ENCODE measurements around the gene NBEAL2.

The NBEAL2 gene

DNA sequence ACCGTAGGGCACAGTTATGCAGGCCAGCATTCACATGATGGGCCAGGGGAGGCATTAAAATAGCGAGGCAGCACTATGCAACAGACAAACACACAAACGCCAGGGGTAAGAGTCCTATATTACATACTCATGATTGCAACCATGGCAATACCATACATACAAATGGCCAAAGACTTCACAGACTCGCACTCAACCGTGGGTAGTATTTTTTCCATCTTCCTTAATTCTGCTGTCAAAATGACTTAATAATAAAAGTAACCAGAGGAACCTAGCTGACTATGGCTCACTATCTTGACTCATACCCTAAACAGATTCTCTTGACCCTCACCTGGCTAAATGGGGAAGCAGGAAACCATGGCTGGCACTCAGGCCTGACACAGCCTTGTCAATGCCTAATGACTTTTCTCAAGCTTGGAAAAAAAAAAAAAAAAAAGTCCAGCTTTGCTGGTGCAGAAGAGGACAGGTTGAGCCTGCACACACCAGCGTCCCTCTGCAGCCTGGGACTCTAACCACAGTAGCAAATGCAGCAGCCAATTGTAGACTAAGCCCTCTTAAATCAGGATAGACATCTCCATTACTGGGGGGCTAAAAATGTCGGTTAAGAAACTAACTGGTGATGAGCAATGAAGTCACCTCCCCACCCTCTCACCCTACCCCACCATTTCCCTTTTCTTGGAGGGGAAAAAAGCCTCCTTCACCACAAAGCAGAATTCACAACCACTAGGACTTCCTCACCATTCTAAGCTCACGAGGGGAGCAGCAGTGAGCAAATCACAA, 26.0 kb upstream of the NBEAL2 start:
- ChIA-PET CTCF (interaction anchor here (1.4 to 3.6 kb wide), 3 partner anchors 16 to 18 kb away, joined by 5 to 21 read pairs (median 9); no protein-coding TSS in a partner anchor), POLR2A (no interaction called here)
- no peak overlapping the region for H3K4me3 ChIP-seq (ENCODE audit: low read depth, low read length)
- TF ChIP-seq, protein P1, sequence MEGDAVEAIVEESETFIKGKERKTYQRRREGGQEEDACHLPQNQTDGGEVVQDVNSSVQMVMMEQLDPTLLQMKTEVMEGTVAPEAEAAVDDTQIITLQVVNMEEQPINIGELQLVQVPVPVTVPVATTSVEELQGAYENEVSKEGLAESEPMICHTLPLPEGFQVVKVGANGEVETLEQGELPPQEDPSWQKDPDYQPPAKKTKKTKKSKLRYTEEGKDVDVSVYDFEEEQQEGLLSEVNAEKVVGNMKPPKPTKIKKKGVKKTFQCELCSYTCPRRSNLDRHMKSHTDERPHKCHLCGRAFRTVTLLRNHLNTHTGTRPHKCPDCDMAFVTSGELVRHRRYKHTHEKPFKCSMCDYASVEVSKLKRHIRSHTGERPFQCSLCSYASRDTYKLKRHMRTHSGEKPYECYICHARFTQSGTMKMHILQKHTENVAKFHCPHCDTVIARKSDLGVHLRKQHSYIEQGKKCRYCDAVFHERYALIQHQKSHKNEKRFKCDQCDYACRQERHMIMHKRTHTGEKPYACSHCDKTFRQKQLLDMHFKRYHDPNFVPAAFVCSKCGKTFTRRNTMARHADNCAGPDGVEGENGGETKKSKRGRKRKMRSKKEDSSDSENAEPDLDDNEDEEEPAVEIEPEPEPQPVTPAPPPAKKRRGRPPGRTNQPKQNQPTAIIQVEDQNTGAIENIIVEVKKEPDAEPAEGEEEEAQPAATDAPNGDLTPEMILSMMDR (IDR thresholded peaks at IDR 0.05; ENCODE audit: insufficient read depth, low read length, missing control alignments), result no peak
- DNase-seq (ENCODE audit: low read depth, low spot score), result no peak

DNA sequence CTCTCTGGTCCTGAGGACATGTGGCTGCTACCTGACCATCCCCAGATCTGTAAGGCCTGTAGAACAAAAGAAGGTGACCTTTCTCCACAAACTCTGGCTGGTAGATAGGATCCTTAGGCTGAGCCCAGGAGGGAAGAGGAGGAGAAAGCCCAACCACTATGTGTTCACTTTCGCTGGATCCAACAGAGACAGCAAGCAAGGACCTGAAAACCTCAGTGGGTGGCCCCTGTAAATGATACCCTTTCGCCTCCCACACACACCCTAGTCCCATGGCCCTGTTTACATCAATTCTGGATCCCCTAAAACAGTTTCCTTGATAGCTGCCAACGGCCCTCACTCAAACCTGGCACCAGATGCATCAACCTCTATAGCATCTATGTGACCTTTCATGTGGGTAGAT, 25.3 kb upstream of the NBEAL2 start:
- no peak for DNase-seq (ENCODE audit: low read depth, low spot score)
- no peak overlapping the region for H3K4me3 ChIP-seq (ENCODE audit: low read depth, low read length)
- TF ChIP-seq, protein P1 (IDR thresholded peaks at IDR 0.05; ENCODE audit: insufficient read depth, low read length, missing control alignments), result no peak
- POLR2A ChIA-PET, result no interaction called here
- CTCF ChIA-PET, result interaction anchor here (1.4 to 1.5 kb wide), 2 partner anchors 16 to 18 kb away, joined by 5 to 9 read pairs; no protein-coding TSS in a partner anchor

DNA sequence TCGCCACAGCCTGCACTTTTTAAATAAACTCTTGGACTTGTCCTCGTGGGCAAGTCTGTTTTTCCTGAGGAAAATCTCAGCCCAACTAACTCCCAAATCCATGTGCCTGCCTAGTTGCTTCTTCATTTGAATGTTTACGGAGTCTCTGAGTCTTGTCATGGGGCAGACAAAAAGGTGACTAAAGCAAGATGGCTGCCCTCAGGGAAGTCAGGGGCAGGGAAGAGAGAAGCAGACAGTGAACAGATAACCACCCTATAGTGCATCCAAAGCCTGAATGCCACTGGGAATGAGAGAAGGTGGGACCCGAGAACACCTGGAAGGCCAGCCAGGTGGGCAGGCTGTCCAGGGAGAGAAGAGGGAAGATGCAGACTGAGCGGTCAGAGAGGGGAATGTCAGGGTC, 24.3 kb upstream of the NBEAL2 start:
- CTCF ChIA-PET, result interaction anchor here (1.3 kb wide), 1 partner anchor 33 kb away, joined by 3 read pairs; no protein-coding TSS in a partner anchor
- no peak for DNase-seq (ENCODE audit: low read depth, low spot score)
- no peak overlapping the region for H3K4me3 ChIP-seq (ENCODE audit: low read depth, low read length)
- POLR2A ChIA-PET, result no interaction called here
- TF ChIP-seq, protein P1 (IDR thresholded peaks at IDR 0.05; ENCODE audit: insufficient read depth, low read length, missing control alignments), result no peak

DNA sequence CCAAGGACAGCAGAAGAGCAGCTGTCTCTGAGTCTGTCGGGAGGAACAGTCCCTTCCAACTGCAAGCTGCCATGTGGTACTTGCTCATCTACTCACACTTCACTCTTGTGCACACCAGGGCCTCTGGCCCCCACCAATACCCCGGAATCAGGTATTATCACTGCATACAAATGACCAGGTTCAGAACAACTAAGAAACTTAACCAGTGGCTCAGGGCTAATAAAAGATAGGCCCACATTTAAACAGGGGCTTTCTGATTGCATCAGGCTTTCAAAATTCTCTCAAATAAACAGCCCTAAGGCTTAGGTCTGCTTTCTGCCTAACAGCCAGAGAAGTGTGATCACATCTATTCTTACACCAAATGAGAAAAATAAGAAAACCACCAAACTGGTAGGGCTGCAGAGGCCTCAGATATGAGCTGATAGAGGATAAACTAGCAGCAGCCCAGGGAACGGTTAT, 23.6 kb upstream of the NBEAL2 start:
- POLR2A ChIA-PET, result no interaction called here
- no peak for DNase-seq (ENCODE audit: low read depth, low spot score)
- CTCF ChIA-PET, result interaction anchor here (1.1 to 5.0 kb wide), 4 partner anchors 14 to 33 kb away, joined by 3 to 26 read pairs (median 5); no protein-coding TSS in a partner anchor
- TF ChIP-seq, protein P1 (IDR thresholded peaks at IDR 0.05; ENCODE audit: insufficient read depth, low read length, missing control alignments), result no peak
- H3K4me3 ChIP-seq (ENCODE audit: low read depth, low read length), result no peak overlapping the region

DNA sequence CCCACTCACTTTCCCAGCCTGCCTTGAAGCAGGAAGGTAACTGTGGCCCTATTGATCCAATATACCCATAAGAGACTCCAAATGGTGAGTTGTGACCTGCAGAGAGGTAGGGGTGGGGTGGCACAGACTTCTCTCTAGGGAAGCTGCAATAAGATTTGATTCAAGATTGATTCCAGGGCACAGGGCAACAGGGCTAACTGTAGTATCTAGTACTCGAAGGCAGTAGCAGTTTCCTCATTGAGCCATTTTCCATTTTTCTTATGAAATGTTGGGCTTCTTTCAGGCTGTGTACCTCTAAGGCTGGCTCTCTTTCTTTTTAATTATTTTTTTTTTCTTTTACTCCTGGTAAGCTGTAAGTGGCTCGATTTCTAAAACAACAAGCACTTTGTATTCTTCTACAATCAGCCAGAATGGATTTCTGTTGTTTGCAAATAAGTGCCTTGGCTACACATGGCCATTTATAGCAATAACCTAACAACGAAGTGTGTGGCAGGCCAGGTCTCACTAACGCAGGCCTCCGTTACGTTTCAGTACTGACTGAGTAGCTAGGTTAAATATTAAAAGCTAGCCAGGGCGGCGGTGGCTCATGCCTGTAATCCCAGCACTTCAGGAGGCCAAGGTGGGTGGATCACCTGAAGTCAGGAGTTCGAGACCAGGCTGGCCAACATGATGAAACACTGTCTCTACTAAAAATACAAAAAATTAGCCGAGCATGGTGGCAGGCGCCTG, 22.2 kb upstream of the NBEAL2 start:
- CTCF ChIA-PET, result interaction anchor here (1.6 to 5.0 kb wide), 3 partner anchors 22 to 34 kb away, joined by 6 to 26 read pairs (median 7); no protein-coding TSS in a partner anchor

More for the DNA sequence above, 22.2 kb upstream of the NBEAL2 start:
- DNase-seq (ENCODE audit: low read depth, low spot score), result no peak
- POLR2A ChIA-PET, result no interaction called here
- TF ChIP-seq, protein P1 (IDR thresholded peaks at IDR 0.05; ENCODE audit: insufficient read depth, low read length, missing control alignments), result no peak
- H3K4me3 ChIP-seq (ENCODE audit: low read depth, low read length), result no peak overlapping the region
